NCI-H2227 (cell line): ENCODE measurements around the gene ABCB9.
A peak's percentile ranks its signal among the peaks of the same experiment; 100 is the strongest.

ENCODE experiments used
- DNase-seq: peaks from one replicate; lab custom pipeline; 2025; ENCODE audit not compliant: unreplicated experiment; lab: John Stamatoyannopoulos, UW

Gene ABCB9

DNA sequence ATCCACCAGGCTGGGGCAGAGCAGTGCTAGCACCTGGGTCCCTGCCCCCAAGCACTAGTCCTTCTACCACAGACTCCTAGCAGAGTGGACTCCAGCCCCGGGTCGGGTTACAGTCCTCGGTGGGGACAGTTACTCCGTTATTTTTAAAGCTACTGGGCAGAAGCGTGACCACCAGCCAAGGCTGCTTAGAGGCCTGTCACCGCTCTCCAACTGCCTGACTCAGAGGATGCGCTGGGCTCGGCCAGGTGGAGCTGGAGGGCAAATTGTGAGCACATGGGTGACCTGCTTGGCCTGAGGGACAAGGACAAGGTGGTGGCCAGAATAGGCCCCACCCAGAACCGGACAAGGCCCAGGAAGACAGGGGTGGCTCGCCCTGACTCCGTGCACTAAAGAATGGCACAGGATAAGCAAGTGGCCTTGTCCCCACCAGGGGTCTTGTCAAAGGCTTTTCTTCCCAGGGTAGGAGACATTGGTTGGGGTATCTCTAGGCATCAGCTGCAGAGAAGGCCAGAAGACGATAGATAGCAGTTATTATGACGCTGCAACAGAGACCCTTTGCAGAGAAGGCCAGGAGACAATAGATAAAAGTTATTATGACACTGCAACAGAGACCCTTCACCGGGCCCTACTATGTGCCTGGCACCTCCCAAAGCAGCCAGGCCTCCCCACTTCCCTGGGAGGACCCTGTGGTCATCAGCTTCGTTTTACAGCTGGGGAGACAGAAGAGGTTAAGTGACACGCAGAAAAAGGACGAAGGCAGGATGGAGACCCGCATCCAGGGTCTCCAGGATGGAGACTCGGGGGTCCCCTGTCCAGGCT is 1.6 kb downstream of the ABCB9 start:
- no peak for DNase-seq

DNA sequence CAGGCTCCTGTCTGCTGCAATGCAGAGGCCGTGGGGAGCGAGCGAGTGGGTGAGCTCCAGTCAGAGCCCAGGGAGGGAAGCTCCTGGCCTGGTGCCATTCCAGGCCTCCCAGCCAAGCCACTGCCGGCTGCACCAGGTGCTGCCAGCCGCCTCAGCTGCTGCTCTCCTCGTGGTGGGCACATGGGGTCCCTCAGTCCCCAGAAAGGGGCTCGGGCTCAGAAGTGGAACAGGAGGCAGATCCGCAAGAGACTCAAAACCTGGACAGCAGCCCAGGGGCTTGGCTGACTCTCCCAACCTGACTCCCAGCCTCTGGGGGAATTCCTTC is 2.4 kb downstream of the ABCB9 start:
- no peak for DNase-seq

DNA sequence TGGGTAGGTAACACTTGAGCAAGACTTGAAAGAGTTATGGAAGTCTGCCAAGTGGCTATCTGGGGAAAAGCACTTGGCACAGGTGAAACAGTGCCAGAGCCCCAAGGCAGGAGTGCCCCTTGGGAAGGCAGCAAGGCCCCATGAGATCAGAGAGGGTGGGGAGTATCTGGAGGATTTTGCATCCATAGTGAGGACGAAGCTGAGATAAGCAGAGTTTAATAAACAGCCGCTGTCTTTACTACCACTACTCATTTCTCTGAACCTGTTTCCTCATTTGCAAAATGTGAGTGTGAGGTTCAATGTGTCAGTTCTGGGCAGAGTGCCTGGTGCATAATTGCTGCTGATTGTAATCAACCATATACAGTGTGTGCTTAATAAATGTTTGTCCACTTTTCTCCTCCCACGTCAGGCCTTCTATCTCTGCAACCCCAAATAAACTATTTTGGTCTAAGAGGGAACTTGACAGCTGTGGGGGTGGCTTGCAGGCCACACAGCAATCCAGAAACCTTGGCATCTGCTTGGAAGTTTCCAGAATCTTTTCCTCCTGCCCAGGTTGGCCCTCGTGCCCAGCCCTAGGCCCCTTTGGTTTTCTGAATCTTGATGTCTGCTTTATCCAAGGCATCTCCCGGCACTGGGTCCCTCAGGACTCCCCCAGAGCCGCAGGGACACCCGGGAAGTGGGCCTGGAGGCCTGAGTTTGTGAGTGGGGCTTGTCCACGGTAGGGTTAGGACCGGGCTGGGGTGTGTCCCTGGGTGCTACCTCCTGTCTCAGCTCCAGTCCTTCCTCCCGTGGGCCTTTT is 4.5 kb downstream of the ABCB9 start:
- DNase-seq = no peak

DNA sequence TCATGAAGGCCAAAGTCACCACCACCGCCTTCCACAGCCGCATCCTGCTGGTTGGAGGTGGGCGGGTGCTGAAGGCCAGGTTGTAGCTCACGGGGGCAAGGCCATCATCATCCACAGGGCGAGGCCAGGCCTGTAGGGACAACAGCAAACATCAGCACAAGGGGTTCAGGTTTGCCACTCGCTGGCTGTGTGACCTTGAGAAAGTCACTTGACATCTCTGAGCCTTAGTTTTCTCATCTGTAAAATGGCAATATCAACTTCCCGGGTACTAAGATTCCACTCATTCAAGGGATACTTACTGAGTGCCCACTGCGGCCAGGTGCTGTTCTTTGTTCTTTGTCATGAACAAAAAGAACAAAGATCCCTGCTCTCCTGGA is 6.1 kb downstream of the ABCB9 start:
- no peak for DNase-seq

DNA sequence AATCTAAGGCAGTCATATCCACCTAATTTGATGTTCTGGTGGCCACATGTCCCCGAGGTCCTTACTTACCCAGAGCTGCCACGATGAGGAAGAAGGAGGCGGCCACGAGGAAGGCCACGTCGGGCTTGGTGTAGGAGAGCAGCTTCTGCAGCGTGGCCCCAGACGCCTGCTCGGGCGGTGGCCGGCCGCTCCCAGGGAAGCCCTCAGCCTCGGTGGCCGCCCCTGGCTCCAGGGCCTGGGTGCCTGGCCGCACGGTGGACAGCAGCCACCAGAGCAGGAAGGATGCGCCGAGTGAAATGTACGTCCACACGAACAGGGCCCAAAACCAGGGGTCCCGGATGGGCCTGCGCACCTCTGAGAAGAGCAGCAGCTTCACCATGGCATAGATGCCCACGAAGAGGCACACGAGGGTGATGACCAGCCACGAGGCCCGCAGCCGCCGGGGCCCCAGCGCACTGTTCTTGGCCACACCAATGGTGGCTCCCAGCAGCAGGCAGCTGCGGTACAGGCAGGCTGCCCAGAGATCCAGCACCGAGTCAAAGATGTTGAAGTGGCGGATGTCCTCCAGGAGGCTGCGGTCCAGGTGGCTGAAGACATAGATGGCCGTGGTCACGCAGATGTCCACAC is 6.6 kb downstream of the ABCB9 start:
- DNase-seq = no peak

DNA sequence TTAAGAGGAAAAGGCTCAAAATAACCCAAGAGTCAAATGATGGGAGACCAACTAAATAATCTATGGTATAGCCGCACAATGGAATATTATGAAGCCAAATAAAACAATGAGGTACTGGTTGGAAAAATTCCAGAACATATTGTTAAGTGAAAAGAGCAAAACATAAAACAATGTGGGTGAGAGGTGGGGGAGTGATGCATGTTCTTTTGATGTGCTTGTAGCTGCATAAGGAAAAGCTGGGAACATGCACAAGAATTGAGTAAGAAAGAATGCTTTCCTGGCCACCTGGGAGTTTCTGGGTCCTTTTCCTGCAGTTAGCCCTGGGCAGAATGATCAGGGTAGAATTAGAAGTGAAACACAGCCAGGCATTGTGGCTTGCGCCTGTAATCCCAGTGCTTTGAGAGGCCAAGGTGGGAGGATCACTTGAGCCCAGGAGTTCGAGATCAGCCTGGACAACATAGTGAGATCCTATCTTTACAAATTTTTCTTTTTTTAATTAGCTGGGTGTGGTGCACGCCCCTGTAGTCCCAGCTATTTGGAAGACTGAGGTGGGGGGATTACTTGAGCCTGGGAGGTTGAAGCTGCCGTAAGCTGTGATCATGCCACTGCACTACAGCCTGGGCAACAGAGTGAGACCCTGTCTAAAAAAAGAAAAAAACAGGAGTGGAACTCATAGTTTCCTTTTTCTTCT is 7.9 kb downstream of the ABCB9 start:
- DNase-seq = no peak

DNA sequence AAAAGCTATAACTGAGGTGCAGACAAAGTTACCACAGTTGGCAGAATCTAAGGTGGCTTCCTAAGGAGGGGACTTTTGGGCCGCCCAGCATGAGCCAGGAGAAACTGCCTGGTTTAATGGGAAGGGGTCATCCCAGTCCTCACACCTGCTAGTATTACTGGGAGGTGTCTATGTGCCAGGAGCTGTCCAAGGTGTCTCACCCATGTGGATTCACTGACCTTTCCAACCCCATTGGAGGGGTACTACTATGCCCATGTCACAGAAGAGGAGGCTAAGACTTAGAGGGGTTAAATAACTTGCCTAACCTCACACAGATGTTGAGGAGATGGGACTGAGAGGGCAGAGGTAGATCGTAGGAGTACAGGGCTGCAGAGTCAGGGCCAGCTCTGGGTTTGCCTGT is 10.2 kb downstream of the ABCB9 start:
- DNase-seq = no peak

DNA sequence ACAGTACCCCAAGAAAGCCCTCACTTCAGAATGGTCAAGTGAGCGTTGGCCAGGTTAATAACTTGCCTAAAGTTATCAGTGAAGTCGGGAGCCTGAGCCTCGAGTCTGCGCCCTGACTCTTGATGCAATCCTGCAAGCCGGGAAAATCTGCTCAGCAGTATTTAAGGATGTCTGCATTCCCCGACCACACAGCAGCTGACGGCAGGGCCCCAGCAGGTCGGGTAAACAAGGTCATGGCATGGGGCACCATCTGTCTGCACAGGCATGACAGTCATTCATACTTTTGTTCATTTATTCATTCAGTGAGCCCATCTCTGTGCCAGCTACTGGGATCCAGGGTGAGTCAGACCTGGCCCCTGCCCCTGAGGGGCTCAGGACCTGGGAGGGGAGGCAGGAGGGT is 11.1 kb downstream of the ABCB9 start:
- no peak for DNase-seq

DNA sequence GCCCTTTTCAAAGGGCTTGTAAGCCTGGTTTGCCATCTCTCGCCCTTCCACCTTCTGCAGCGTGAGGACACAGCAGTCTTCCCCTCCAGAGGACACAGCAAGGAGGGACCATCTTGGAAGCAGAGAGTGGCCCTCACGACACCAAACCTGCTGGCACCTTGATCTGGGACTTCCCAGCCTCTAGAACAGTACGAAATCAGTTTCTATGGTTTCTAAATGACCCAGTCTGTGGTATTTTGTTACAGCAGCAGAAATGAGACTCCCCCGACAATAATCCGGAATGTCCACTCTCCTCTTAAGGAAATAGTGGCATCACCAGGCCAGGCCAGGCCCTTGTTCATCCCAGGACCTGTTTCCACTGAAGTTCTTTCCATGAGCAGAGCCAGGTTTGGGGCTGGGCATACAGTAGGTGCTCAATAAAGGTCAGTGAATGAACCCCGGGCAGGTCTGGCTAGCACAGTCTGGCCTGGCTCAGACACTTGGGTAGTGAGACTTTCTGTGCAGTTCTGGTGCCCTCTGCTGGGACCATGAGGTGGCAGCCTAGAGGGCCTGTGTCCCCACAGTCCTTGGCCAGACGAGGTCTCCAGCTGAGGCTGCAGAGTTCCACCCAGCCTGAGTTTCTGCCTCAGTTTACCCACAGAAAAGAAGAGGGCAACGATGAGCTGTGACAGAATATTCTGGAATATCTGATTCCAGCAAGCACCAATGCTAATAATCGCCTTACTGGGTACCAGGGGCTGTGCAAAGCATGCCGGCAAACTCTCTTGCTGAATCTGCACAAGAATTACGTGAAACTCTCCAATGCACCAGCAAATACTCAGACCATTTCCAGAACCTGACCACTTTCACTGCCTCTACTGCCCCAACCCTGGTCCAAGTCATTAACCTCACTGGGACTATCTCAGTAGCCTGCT is 14.0 kb downstream of the ABCB9 start:
- peak; percentile 70 for DNase-seq

DNA sequence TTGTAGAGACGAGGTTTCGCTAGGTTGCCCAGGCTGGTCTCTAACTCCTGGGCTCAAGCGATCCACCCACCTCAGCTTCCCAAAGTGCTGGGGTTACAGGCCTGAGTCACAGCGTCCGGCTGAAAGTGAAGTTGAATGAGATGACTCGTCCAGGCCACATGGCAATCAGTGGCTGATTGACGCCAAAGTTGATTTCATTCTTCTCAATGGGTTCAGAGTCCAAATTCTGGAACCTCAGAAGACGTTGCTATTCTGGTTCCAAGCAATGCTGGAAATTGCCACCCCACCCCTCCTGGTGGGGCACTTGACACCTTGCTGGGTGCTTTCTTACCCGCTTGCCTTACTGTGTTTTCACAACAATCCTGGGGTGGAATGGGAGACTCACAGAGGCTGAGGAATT is 14.9 kb downstream of the ABCB9 start:
- no peak for DNase-seq

DNA sequence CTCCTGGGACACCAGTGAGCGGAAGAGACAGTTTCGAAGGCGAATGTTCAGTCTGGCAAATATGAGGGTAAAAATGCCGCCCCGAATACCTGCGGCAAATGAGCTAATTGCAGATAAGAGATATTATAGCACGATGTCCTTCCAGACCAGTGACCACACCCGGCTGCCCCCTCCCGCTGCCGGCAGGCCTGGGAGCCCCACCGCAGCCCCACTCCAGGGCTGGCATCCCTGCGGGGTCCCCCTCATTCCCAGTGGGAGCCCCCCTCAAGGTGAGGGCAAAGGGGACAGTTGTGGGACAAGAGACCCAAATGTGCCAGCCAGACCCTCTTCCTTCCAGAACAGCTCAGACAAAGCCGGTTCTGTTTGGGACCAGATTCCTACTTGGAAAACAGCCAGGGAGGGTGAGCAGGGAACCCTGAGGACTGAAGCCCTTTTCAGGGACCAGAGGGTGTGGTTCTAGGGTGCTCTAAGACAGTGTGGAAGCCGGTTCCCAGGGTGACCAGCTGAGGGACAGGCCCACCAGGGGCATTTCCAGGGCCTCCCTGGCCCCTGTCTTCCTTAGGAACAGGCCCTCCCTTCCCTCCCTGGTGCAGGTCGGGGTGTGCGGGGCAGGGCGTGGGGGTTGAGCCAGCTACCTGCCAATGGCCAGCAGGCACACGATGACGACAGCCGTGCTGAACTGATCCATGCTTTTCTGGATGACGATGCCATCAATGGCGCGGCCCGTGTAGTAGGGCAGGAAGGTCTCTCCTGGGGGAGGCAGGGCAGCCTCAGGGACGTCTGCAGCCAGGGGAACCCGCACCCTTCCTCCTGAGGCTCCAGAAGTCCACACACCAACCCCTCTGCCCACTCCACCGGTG is 16.2 kb downstream of the ABCB9 start:
- no peak for DNase-seq

DNA sequence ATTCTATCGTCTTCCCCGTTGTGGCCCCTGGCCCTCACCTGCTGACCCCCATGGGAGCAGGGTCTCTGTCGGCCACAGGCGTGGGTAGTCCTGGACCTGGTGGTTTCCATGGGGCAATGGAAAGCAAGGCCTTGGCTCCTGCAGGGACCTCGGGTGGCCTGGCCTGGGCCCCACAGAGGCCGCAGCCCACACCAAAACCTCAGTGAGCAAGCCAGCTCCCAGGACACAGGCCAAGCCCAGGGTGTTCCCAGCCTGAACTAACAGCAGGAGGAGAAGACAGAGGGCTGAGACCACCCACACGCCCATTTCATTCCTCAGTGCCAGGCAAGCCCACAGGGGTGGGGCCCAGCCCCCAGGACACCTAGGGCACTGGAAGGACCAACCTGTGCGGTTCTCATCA is 16.9 kb downstream of the ABCB9 start:
- DNase-seq = no peak

DNA sequence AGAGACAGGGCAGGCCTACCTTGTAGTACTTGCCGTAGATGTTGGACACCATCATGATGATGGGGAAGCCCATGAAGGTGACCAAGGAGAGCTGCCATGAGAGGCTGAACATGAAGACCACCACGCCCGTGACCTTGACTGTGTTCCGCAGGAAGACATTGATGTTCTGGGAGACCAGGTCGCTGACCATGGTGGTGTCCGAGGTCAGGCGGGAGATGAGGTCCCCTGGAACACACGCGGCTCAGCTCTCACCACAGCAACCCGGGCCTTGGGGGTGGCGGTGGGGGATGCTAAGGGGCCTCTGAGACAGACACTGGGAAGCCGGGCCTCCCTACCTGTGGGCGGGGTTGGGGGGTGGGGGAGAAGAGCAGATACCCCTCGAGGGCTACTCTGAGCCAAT is 17.7 kb downstream of the ABCB9 start:
- no peak for DNase-seq

DNA sequence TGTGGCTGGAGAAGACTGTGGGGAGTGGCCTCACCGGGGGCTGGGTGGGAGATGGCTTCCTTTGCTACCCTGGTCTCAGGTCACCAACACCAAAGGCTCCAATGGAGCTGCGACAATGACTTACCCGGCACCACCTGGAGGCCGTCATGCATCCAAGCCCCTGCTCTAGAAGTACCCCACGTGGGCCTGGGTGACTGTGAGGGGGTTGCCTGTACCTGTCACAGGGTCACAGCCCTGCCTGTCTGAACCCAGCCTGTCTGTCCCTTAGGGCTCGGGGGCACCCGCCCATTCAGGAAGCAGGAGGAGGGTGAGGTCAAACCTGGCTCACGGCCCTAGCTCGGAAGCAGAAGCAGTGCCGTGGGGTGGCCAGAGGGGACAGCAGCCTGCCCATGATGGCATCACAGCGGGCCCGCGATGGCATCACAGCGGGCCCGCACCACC is 18.9 kb downstream of the ABCB9 start:
- DNase-seq = no peak

DNA sequence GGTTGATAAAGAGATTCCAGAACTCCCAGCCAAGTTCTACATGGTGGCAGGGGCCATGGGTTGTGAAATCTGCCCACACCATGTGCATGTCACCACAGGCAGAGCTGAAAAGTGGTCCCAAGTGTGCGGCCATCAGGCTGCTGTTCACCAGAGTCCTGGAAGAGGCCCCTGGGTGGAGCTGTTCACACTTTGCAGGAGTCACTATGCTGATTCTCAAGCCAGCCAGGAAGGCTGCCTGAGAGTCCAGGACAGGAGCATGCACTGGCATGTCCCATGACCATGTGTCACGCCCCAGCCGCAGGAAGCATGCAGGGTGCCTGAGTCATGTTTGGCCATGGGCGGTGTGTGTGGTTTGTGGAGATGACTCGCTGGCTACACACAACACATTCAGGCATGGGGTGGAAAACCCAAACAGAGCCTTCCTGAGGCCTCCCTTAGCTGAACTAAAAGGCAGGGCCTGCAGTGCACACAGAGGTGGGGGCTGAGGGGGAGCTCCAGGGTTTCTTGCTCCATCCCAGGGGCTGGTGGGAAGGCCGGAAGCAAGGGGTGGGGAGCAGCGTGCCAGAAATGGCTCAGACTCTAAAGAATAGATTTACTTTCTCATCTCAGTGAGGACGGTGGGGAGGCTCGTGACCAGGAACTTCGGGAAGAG is 19.4 kb downstream of the ABCB9 start:
- DNase-seq = no peak

DNA sequence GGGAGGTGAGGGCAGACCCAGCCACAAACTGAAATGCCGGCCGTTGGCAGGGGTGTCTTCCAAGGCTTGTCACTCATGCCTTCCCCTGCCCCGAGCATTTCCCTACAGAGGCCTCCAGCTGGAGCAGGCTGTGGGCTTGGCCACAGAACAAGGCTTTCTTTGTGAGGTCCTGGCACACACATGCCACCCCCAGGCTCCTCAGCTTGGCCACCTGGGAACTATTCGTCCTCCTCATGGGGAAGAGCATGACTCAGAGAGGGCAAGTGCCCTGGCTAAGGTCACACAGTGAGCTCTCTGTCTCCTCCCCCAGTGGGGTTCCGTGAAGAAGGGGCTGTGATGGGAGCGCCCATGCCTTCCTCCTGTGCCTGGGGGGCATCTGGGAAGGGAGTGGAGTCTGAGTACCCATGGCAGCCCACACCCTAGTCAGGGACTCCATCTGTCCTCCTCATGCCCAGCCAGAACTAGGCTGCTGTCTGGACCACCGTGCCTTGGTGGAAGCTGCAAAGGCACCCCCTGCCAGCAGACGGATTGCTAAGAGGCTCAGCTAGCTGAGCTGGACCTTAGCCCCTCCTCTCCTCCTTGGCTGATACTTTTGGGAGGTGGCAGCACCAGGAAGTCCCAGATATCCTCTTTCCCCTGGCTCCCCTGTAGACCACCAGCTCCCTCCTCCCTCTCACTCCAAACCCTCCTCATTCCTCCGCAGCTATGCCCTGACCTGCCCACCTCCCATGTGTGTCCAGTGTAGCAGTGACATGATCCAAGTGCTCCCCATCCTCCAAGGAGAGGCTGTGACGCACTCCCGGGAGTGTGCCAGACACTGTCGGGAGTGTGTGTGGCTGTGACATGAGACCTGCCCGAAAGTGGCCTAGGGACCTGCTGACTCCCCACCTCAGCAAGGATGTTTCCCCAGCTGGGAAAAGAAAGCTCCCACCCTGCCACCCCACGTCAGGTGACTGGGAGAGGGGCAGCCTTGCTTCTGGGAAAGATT is 21.4 kb downstream of the ABCB9 start:
- DNase-seq = no peak

DNA sequence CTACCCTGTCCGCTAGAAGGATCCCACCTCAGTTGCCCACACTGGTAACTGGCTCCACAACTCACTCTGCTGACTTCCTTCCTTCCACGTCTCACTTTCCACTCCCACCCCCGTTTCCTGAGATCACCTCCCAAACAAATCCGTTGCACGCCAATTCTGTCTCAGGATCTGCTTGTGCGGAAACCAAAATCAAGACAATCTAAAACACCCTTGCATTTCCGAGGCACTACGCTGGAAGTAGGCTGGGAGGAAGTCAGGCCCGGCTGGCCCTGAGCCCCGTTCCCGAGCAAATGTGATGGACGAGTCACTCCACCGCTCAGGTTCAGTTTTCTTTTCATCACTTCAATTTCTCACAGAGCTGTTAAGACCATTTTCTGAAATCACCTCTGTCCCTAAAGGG is 23.1 kb downstream of the ABCB9 start:
- DNase-seq = no peak

DNA sequence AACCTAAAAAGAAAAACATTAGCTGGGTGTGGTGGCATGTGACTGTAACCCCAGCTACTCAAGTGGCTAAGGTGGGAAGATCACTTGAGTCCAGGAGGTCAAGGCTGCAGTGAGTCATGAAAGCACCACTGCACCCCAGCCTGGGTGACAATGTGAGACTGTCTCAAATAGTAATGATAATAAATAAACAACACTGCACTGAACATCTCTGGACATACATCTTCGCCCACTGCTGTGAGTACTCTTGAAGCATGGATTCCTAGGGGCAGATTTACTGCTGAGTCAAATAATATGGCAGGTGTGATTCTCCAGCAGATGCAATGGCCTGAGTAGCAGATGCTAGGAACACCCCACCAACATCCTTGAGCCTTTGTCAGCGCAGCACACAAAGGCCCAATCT is 23.6 kb downstream of the ABCB9 start:
- no peak for DNase-seq
